ENCODE results near the gene ANKS6. TPM values are rescaled to one million over a fixed set of nuclear protein-coding genes. Genes with fewer than 3 reads are reported as not detected.

Gene ANKS6
- total RNA-seq, 1 experiment from 2014 or later = 46.3 TPM

DNA sequence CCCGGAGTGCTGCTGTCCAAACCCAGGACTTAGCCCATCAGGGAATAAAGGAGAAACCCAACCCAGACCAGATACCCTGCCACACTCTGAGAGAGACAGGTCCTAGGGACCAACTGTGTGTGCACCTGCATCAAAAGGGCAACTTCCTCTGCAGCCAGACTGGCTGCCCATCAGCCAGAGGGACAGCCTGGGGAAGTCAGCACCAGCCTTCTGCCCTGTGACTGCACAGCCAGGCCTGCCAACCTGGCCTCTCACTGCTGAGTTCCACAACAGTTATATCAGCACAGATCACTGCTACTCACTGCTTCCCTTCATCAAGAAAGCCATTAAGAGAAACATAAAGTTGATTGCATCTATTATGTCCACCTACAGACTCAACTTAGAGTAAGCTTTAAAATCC is 105.7 kb downstream of the ANKS6 start:
- Histone ChIP-seq H3K18ac (ENCODE audit: insufficient read length, low read depth, low read length) (no peak overlapping the region), H3K4me1 (ENCODE audit: insufficient read depth, low read length) (no peaks in the 10 kb centered on the region), H3K9me3 (ENCODE audit: control insufficient read depth, low read depth, low read length) (no peaks in the 10 kb centered on the region), H4K8ac (replicated peaks; ENCODE audit: insufficient read length, low read depth, low read length) (no peak overlapping the region), H2AK5ac (ENCODE audit: insufficient read length, low read length) (no peak overlapping the region), H3K23me2 (ENCODE audit: insufficient read length, low read depth, low read length, poor library complexity, severe bottlenecking) (no peaks in the 10 kb centered on the region), H4K5ac (ENCODE audit: insufficient read length, low read depth, low read length) (no peak overlapping the region), H3T11ph (ENCODE audit: low read length) (no peak overlapping the region), H2BK5ac (ENCODE audit: insufficient read length, low read length) (no peak overlapping the region), H2BK15ac (ENCODE audit: low read depth, low read length) (no peak overlapping the region), H3K27ac (ENCODE audit: insufficient read length, low read depth, low read length) (no peak overlapping the region), H2BK12ac (ENCODE audit: insufficient read length, low read depth, low read length) (no peak overlapping the region), H3K4ac (ENCODE audit: low read depth, low read length) (no peak overlapping the region), H3K56ac (ENCODE audit: insufficient read length, low read depth, low read length) (no peak overlapping the region), H2AFZ (ENCODE audit: low read length) (no peak overlapping the region), H3K79me1 (ENCODE audit: insufficient read depth, low read depth, low read length, poor library complexity, severe bottlenecking) (no peaks in the 10 kb centered on the region), H2BK20ac (ENCODE audit: low read depth, low read length, poor library complexity, severe bottlenecking) (no peak overlapping the region), H3K4me2 (ENCODE audit: insufficient read depth, insufficient read length, low read length) (no peak overlapping the region), H3K14ac (ENCODE audit: insufficient read depth, low read length) (no peak overlapping the region), H2BK120ac (ENCODE audit: low read depth, low read length, poor library complexity, severe bottlenecking) (no peak overlapping the region), H4K91ac (ENCODE audit: insufficient read length, low read depth, low read length) (no peak overlapping the region), H3K9ac (ENCODE audit: extremely low read depth, insufficient read length, low read length) (no peak overlapping the region), H3K27me3 (ENCODE audit: insufficient read depth, low read length) (no peaks in the 10 kb centered on the region), H3K23ac (ENCODE audit: insufficient read length, low read depth, low read length) (no peak overlapping the region), H3K79me2 (ENCODE audit: insufficient read depth, low read length) (no peaks in the 10 kb centered on the region), H4K20me1 (ENCODE audit: control insufficient read depth, insufficient read depth, insufficient read length) (no peaks in the 10 kb centered on the region)
- H3K27ac Mint-ChIP-seq = no peak overlapping the region
- DNase-seq = no peak
- WGBS (ENCODE audit: extremely low coverage, insufficient read length, low lambda C conversion rate) = no CpG with 5 or more reads among the region's 1 CpG
- TF ChIP-seq, protein P1, sequence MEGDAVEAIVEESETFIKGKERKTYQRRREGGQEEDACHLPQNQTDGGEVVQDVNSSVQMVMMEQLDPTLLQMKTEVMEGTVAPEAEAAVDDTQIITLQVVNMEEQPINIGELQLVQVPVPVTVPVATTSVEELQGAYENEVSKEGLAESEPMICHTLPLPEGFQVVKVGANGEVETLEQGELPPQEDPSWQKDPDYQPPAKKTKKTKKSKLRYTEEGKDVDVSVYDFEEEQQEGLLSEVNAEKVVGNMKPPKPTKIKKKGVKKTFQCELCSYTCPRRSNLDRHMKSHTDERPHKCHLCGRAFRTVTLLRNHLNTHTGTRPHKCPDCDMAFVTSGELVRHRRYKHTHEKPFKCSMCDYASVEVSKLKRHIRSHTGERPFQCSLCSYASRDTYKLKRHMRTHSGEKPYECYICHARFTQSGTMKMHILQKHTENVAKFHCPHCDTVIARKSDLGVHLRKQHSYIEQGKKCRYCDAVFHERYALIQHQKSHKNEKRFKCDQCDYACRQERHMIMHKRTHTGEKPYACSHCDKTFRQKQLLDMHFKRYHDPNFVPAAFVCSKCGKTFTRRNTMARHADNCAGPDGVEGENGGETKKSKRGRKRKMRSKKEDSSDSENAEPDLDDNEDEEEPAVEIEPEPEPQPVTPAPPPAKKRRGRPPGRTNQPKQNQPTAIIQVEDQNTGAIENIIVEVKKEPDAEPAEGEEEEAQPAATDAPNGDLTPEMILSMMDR (conservative IDR thresholded peaks at IDR 0.05) = no peak
- H3K9me3 Mint-ChIP-seq = no peaks in the 10 kb centered on the region
- H3K4me1 Mint-ChIP-seq = peaks cover 6 to 9% of the 10 kb centered on the region in 2 experiments
- peaks cover 16% of the 10 kb centered on the region for H3K27me3 Mint-ChIP-seq (ENCODE audit: low read depth)
- H3K4me3 Mint-ChIP-seq = no peak overlapping the region
- H3K36me3 Mint-ChIP-seq (ENCODE audit: insufficient read depth in 1 of 3, low read depth in 3 of 3) = no peaks in the 10 kb centered on the region
